GM21447 (cell line): ENCODE results near the gene ST6GALNAC3.

Experiments used
- ATAC-seq: cut with Tn5 transposase; IDR thresholded peaks from one replicate; pipeline ENCODE4 v1.9.1; 2021; ENCODE audit not compliant: unreplicated experiment

The ST6GALNAC3 gene

GRCh38 chr1:76562292-76562691 is 487.7 kb downstream of the ST6GALNAC3 start:
- ATAC-seq = no peak

GRCh38 chr1:76568573-76569238 is 494.2 kb downstream of the ST6GALNAC3 start:
- no peak for ATAC-seq

- no peak for ATAC-seq
Measured at GRCh38 chr1:76571248-76571647, 496.7 kb downstream of the ST6GALNAC3 start.

- no peak for ATAC-seq
Measured at GRCh38 chr1:76572229-76572628, 497.7 kb downstream of the ST6GALNAC3 start.

- no peak for ATAC-seq
Measured at GRCh38 chr1:76576876-76577524, 502.5 kb downstream of the ST6GALNAC3 start.

- no peak for ATAC-seq
Measured at GRCh38 chr1:76577525-76578185, 503.1 kb downstream of the ST6GALNAC3 start.

- ATAC-seq = no peak
Measured at GRCh38 chr1:76580206-76580605, 505.7 kb downstream of the ST6GALNAC3 start.

- no peak for ATAC-seq
Measured at GRCh38 chr1:76581712-76582111, 507.2 kb downstream of the ST6GALNAC3 start.

- no peak for ATAC-seq
Measured at GRCh38 chr1:76583235-76583868, 508.8 kb downstream of the ST6GALNAC3 start.

- no peak for ATAC-seq
Measured at GRCh38 chr1:76583875-76584477, 509.4 kb downstream of the ST6GALNAC3 start.

GRCh38 chr1:76585980-76586674 is 511.6 kb downstream of the ST6GALNAC3 start:
- ATAC-seq = no peak

- no peak for ATAC-seq
Measured at GRCh38 chr1:76587212-76587611, 512.7 kb downstream of the ST6GALNAC3 start.

GRCh38 chr1:76591461-76591860 is 516.9 kb downstream of the ST6GALNAC3 start:
- ATAC-seq = no peak

- no peak for ATAC-seq
Measured at GRCh38 chr1:76591963-76592362, 517.4 kb downstream of the ST6GALNAC3 start.

GRCh38 chr1:76593141-76593540 is 518.6 kb downstream of the ST6GALNAC3 start:
- no peak for ATAC-seq

GRCh38 chr1:76593618-76594017 is 519.1 kb downstream of the ST6GALNAC3 start:
- no peak for ATAC-seq

GRCh38 chr1:76595024-76595423 is 520.5 kb downstream of the ST6GALNAC3 start:
- no peak for ATAC-seq

- ATAC-seq = no peak
Measured at GRCh38 chr1:76601465-76601864, 526.9 kb downstream of the ST6GALNAC3 start.

GRCh38 chr1:76607717-76608116 is 533.2 kb downstream of the ST6GALNAC3 start:
- ATAC-seq = no peak

- no peak for ATAC-seq
Measured at GRCh38 chr1:76611770-76612445, 537.4 kb downstream of the ST6GALNAC3 start.
